H7 (cell line): ENCODE measurements around the gene MYCN. TPM values are rescaled to one million over a fixed set of nuclear protein-coding genes. Genes with fewer than 3 reads are reported as not detected.
"Not testable (repeated sequence)": the region's sequence is repeated elsewhere in the genome, so short reads cannot be mapped to it uniquely, and the experiment has no call there.

Source experiments
- DNase-seq: peaks from one replicate; pipeline ENCODE4 v3.0.0; 2012
- H3K27me3 ChIP-seq: 2 replicates; pipeline ENCODE4 v1.6.0; 2011; ENCODE audit warnings: mild to moderate bottlenecking, low read length; ENCODE audit not compliant: control insufficient read depth, insufficient read depth
- H3K36me3 ChIP-seq: replicated peaks from 2 replicates; pipeline ENCODE4 v1.5.1; 2011; ENCODE audit warnings: low read length; ENCODE audit not compliant: control insufficient read depth, insufficient read depth
- H3K4me3 ChIP-seq: 2 replicates; pipeline ENCODE4 v1.5.1; 2011; ENCODE audit warnings: low read depth, mild to moderate bottlenecking, control low read depth, low read length, moderate library complexity; ENCODE audit not compliant: insufficient read depth
- total RNA-seq: library from RNA; depleted of rRNA; stranded (reverse); fragments of >200 nt; shearing (Covaris generic); gene quantifications from 2 replicates; pipeline ENCODE4 v1.2.3, GENCODE V29; 2014

The MYCN gene
- total RNA-seq, 1 experiment from 2014 or later = 48.4 TPM

DNA sequence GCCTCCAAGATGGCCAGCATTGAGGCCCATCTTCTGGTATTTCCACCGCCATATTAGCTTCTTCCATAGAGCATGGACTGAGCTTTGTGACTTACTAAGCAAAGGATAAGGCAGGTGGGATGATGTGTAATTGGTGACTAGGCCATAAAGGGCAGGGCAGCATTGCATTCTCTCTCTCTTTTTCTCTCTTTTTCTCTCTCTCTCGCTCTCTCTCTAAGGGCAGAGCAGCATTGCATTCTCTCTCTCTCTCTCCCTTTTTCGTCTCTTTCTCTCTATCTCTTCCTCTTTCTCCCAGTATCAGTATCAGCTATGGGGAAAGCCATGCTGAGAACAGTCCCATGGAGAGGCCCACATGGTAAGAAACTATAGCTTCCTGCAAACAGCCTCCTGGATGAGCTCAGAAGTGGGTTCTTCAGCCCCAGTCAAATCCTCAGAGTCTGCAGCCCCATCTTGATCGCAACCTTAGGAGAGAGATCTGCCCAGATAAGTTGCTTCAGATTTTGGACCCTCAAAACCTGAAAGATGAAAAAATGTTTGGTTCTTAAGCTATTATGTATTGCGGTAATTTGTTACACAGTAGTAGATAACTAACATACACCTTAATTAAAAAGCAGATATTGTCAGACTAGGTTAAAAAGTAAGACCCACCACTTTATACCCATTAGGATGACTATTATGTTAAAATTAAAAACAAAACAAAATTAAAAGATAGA lies 39.1 kb upstream of the MYCN start:
- Histone ChIP-seq H3K36me3 (no peaks in the 10 kb centered on the region), H3K27me3 (no peaks in the 10 kb centered on the region), H3K4me3 (no peak overlapping the region)
- DNase-seq = no peak

DNA sequence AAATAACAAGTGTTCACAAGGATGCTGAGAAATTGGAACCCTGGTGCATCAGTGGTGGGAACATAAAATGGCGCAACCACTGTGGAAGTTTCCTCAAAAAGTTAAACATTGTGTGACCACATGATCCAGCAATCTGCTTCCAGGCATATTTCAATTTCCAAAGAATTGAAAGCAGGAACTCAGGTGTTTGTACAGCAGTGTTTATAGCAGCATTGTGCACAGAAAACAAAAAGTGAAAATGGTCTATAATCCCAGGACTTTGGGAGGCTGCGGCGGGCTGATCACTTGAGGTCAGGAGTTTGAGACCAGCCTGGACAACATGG lies 38.6 kb upstream of the MYCN start:
- DNase-seq = no peak
- Histone ChIP-seq H3K4me3 (no peak overlapping the region), H3K36me3 (no peaks in the 10 kb centered on the region), H3K27me3 (no peaks in the 10 kb centered on the region)

DNA sequence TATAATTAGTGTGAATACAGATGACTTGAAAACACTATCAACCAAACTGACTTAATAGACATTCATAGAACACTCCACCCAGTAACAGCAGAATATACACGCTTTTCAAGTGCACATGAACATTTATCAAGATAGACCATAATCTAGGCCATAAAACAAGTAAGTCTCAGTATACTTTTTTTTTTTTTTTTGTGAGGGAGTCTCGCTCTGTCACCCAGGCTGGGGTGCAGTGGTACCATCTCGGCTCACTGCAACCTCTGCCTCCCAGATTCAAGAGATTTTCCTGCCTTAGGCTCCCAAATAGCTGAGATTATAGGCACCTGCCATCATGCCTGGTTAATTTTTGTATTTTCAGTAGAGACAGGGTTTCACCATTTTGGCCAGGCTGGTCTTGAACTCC lies 36.4 kb upstream of the MYCN start:
- H3K27me3 ChIP-seq, DNase-seq, H3K36me3 ChIP-seq, H3K4me3 ChIP-seq: not testable (repeated sequence)

DNA sequence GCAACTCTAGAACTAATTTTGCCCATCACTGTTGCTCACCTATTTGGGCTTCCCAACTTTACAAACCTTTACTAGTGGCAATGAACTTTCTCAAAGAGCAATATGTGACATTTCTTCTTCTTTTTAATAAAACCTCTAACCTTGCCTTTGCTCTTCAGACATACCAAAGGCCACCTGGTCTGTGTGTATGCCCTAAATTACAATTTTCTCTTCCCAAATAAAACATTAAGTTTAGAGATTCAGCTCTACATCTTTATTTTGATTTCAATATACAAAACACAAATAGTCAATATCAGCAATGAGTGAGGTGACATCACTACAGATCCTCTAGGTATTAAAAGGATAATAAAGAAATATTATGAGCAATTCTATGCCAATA lies 35.1 kb upstream of the MYCN start:
- Histone ChIP-seq H3K36me3 (no peaks in the 10 kb centered on the region), H3K4me3 (no peak overlapping the region), H3K27me3 (no peaks in the 10 kb centered on the region)
- DNase-seq = no peak

DNA sequence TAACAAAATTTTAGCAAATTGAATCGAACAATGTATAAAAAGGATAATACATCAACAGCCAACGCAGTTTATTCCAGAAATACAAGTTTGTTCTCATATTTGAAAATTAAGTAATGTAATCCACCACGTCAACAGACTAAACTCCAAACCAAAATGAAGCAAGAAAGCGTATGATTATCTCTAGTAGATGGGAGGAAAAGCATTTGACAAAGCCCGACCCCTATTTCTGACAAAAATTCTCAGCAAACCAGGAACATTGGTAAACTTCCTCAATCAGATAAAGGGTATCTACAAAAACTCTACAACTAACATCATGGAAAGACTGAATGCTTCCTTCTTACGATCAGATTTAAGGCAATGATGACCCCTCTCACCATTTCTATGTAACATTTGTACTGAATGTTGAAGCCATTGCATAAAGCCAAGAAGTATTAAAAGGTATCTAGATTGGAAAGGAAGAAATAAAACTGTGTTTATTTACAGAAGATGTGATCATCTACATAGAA lies 34.3 kb upstream of the MYCN start:
- H3K4me3 ChIP-seq = no peak overlapping the region
- no peak for DNase-seq
- no peaks in the 10 kb centered on the region for H3K27me3 ChIP-seq
- H3K36me3 ChIP-seq = no peaks in the 10 kb centered on the region

DNA sequence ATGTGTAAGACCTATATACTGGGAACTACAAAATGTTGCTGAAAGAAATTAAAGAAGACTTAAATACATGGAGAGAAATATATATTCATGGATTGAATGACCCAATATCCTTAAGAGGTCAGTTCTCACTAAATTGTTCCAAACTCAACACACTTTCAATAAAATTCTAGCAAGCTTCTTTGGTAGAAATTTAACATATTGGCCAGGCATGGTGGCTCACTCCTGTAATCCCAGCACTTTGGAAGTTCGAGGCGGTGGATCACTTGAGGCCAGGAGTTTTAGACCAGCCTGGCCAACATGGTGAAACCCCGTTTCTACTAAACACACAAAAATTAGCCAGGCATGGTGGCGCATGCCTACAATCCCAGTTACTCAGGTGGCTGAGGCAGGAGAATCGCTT lies 33.6 kb upstream of the MYCN start:
- H3K27me3 ChIP-seq = no peaks in the 10 kb centered on the region
- no peak overlapping the region for H3K4me3 ChIP-seq
- no peak for DNase-seq
- no peaks in the 10 kb centered on the region for H3K36me3 ChIP-seq

DNA sequence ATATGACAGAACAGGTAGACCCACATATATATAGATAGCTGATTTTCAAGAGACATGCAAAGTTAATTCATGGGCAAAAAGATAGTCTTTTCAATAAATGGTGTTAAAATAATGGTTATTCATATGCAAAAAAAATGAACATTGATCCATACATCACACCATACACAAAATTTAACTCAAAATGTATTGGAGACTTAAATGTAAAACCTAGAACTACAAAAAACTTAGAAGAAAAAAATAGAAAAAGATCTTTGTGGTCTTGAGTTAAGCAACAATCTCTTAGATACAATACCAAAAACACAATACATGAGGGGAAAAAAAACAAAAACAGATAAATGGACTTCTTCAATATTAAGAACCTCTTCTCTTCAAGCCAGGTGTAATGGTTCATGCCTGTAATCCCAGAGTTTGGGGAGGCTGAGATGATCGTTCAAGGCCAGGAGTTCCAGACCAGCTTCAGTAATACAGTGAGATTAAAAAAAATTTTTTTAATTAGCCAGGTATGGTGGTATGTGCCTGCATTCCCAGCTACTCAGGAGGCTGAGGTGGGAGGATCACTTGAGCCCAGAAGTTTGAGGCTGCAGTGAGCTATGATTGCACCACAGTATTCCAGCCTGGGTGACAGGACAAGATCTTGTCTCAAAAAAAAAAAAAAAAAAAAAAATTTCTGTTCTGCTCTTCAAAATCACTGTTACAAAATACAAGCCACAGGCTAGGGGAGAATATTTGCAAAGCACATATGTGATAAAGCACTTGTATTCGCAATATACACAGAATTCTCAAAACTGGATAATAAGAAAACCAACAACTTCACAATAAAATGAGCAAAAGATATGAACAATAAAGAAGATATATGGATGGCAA lies 32.7 kb upstream of the MYCN start:
- no peak overlapping the region for H3K4me3 ChIP-seq
- DNase-seq = no peak
- no peaks in the 10 kb centered on the region for H3K36me3 ChIP-seq
- no peaks in the 10 kb centered on the region for H3K27me3 ChIP-seq

DNA sequence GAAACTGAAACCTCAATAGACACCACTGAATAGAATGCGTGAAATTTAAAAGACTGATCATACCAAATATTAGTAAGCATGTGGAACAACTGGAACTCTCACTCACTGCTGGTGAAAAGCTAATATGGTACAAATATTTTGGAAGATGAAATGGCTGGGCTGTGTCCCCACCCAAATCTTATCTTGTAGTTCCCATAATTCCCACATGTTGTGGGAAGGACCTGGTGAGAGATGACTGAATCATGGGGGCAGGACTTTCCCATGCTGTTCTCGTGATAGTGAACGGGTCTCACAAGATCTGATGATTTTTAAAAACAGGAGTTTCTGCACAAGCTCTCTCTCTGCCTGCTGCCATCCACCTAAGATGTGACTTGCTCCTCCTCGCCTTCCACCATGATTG lies 32.0 kb upstream of the MYCN start:
- no peaks in the 10 kb centered on the region for H3K36me3 ChIP-seq
- H3K4me3 ChIP-seq = no peak overlapping the region
- no peak for DNase-seq
- H3K27me3 ChIP-seq = no peaks in the 10 kb centered on the region

DNA sequence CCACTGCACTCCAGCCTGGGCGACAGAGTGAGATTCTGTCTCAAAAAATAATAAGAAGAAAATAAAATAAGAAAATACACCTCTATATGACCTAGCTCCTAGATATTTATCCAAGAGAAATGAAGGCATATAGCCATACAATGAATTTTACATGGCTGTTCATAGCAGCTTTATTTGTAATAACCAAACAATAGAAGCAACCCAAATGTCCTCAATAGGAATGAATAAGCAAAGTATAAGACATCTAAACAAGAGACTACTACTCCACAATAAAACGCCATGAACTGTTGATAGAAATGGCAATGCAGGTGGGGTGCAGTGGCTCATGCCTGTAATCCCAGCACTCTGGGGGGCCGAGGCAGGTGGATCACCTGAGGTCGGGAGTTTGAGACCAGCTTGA lies 31.2 kb upstream of the MYCN start:
- DNase-seq = no peak
- Histone ChIP-seq H3K4me3 (no peak overlapping the region), H3K27me3 (no peaks in the 10 kb centered on the region), H3K36me3 (no peaks in the 10 kb centered on the region)

DNA sequence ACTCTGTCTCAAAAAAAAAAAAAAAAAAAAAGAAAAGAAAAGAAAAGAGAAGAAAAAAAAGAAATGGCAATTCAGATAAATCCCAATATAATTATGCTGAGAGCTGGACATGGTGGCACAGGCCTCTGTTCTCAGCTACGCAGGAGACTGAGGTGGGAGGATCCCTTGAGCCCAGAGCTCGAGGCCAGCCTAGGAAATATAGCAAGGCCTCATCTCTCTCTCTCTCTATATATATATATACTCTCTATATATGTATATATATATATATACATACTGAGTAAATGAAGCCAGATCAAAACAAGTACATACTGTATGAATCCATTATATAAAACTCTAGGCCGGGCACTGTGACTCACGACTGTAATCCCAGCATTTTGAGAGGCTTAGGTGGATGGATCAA lies 30.6 kb upstream of the MYCN start:
- H3K4me3 ChIP-seq = no peak overlapping the region
- H3K27me3 ChIP-seq = no peaks in the 10 kb centered on the region
- DNase-seq = no peak
- no peaks in the 10 kb centered on the region for H3K36me3 ChIP-seq

DNA sequence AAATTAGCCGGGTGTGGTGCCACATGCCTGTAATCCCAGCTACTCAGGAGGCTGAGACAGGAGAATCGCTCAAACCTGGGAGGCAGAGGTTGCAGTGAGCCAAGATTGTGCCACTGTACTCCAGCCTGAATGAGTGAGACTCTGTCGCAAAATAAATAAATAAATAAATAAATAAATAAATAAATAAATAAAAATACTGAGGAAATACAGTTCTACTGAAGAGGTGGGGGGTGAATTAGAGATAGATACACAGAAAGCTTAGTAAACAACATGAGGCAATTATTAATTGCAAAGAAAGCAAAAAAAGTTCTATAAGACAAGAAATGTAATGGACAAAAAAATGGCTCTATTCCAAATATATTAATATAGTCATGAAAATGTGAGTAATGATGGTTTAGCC lies 29.1 kb upstream of the MYCN start:
- not testable (repeated sequence) for H3K27me3 ChIP-seq, DNase-seq, H3K4me3 ChIP-seq, H3K36me3 ChIP-seq

DNA sequence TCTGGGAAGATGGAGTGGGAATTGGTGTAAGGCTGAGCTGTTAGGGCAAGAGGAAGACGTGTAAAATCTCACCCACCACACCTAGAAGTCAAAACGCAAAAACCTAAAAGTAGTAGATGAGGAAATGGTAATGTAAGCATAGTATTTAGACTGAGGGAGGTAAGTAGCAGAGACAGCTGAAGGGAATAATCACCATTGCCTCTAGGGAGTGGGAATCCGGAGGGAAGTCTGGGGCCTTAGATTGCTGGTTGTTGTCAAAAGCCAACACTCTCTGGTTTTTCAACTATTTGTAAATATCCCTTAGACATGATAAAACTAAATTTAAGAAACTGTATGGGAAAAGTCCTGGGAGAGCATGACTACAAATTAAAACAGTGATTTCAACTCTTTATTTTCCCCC lies 28.7 kb upstream of the MYCN start:
- no peak for DNase-seq
- Histone ChIP-seq H3K36me3 (no peaks in the 10 kb centered on the region), H3K4me3 (no peak overlapping the region), H3K27me3 (no peaks in the 10 kb centered on the region)

DNA sequence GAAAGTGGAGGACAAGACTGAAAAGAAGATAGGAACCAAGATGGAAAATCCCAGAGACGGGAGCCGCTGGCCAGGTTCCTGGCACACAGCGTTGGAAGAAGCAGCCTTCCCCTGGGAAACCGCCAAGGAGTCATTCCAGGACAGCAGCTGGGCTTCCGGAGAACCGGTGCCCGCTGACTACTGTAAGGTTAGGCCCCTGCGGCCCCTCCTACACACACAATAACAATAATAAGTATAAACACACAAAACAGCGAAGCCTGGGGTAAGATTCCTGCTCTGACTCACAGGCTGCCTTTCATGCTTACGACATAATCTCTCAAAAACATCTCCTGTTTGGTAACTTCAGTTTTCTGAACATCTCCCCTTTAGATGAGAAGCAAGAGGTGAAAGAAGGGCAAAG lies 28.1 kb upstream of the MYCN start:
- H3K27me3 ChIP-seq = no peaks in the 10 kb centered on the region
- H3K36me3 ChIP-seq = no peaks in the 10 kb centered on the region
- no peak for DNase-seq
- H3K4me3 ChIP-seq = no peak overlapping the region

DNA sequence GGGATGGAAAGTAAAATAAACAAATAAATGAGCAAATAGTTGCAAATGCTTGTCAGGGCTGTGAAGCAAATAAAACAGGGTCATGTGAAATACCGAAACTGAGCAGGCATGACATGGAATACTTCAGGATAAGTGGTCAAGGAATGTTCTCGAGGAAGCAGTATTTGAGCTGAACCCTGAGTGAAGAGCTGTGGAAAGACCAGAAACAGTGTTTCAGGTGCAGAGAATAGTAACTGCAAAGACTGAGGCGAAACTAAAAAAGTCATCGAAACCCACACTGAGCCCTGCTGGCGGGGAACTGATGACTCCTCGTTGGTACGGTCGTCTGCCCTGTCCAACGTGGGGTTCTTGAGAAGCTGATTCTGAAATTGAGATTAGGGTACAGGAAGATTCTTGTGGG lies 27.2 kb upstream of the MYCN start:
- Histone ChIP-seq H3K36me3 (no peaks in the 10 kb centered on the region), H3K4me3 (no peak overlapping the region), H3K27me3 (no peaks in the 10 kb centered on the region)
- DNase-seq = no peak

DNA sequence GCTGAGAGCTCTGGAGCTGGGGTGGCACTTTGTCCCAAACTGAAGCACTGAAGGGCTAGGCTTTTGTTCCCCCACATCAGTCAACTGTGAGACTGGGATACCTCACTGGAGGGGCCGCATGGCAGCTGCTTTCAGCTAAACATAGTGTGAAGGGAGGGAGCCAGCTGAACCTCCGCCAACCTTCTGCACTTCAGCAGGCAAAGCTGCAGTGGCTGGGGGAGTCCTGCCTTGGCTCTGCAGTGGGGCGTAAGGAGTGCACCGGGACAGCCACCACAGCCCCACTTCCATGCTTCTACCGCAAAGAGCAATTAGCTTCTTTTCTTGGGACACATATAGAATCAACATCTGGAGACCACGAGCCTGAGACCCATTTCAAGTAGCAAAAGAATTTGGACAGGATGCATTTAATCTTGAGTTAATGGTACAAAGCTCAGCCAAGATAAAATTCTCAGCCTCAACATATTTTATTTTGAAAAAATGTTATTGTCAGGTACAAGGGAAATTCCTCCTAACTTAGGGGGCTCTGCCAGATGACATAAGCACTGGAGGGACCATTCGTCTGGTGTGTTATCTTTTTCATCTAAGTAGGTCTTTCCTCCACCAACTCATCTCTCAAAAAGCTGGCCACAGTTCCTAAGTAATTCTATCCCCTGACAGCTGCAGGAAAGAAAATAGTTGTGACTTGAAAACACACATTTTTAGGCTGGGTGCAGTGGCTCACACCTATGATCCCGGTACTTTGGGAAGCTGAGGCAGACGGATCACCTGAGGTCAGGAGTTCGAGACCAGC lies 25.6 kb upstream of the MYCN start:
- Histone ChIP-seq H3K36me3 (no peaks in the 10 kb centered on the region), H3K4me3 (no peak overlapping the region), H3K27me3 (no peaks in the 10 kb centered on the region)
- no peak for DNase-seq
